HCEC 1CT (cell line): Measurements from ENCODE around the gene ZSWIM2.
"Not testable (repeated sequence)": the region's sequence is repeated elsewhere in the genome, so short reads cannot be mapped to it uniquely, and the experiment has no call there.

Experiments used
- DNase-seq: peaks from one replicate; pipeline ENCODE4 v3.0.0-alpha.2; 2017

ZSWIM2 gene

GRCh38 chr2:186848873-186849578, at the start of gene ZSWIM2:
Gene ZSWIM2, minus strand, starts transcription at chr2:186849170. Its CDS starts 40 bp downstream, at chr2:186849130.
- DNase-seq, result peak; percentile 85

- not testable (repeated sequence) for DNase-seq
Measured at GRCh38 chr2:186896220-186896619, 47.2 kb upstream of the ZSWIM2 start.

GRCh38 chr2:186895451-186895850, 46.5 kb upstream of the ZSWIM2 start:
- no peak for DNase-seq

GRCh38 chr2:186894478-186894877, 45.5 kb upstream of the ZSWIM2 start:
- DNase-seq, result no peak

GRCh38 chr2:186892821-186893220, 43.9 kb upstream of the ZSWIM2 start:
- DNase-seq, result no peak

DNA sequence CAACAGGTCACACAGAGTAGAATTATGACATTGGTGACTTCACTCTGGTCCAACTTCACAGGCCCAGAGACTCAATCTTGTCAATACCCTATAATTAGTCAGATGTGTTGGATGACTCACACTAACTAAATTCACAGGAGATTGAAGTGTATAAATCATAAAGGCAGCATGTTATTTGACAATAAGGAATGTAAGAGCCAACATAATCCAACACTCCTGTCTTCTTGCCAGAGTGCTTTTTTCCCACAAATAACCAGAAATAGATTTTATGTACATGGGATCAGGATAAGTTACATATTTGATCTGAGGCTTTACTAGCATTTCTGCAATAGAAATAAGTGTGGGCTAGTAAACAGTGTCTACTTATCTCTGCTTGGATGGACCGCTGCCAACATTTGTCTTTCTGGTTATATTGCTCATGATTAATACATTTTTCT, 42.2 kb upstream of the ZSWIM2 start:
- DNase-seq, result peak; percentile 76

DNA sequence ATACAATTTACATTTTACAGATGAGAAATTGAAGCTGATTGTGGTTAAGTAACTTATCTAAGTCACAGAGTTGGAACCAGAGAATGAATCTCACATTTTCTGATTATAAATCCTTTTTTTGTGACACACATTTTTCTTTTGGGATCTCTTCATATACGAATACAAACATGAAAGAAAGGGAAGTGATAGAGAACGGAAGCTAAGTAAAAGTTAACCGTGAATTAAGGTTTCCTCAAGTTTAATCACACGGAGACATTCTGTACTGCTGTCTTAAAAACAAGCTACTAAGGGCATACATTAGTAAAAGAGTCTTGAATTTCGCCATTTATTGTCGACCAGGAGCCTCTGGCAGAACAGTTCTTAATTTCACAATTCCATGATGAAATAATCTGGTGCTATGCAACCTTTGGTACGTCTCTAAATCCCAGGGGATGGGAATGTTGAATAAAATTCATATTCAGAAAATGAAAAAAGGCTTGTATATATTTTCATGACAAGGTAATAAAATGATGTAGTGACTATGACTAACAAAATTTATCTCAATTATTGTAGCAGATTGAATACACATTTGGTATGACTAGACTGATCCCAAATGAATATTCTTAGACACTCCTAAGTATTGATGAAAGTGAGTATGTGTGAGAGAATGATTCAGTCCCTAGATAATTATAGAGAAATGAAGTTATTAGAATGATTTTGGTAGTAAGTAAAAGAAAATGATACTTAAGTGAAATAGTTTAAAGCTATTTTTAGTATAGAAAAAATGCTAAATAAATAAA, 40.3 kb upstream of the ZSWIM2 start:
- no peak for DNase-seq

DNA sequence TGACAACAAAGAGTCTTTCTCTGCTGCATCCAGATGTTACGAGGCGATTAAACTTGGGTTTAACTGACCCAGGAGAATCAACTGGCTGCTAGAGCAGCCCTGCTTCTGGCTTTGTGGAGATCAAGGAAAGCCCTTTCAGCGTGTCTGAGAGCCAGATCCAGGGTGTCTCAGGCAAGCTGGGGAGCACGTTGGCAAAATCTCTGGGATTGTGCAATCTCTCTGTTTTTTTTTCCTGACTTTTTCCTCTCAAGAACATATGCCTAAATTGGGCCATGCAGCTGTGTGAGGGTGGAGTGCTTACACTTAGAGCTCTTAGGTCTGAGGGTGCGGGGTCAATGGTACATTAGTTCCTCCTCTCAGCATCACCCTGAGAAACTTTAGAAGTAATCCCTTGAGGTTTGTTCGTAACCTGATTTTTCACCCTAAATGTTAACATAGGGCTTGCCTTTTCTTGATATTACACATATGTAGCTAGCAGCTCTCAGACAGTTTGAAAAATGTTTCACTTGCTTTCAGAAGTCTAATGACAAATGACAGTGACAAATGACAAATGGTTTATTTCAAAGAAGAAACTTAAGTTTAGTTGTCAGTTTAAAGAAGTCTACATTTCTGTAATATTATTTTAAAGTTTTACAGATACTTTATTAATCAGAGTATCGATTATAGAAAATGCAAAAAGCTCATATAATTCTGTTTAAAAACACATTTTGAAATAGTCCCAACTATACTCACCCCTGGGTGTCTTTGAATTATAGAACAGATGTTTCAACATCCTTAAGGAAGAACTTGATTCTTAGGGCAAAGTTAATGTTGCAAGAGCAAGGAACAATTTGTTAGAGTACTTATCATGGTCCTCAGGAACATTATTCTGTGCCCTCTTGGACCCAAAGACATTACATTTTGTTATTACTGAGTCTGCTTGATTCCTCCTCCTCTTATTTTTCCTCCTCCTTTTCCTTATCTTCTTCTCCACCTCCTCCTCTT, 38.4 kb upstream of the ZSWIM2 start:
- peak; percentile 73 for DNase-seq

- no peak for DNase-seq
Measured at GRCh38 chr2:186884587-186884986, 35.6 kb upstream of the ZSWIM2 start.

DNA sequence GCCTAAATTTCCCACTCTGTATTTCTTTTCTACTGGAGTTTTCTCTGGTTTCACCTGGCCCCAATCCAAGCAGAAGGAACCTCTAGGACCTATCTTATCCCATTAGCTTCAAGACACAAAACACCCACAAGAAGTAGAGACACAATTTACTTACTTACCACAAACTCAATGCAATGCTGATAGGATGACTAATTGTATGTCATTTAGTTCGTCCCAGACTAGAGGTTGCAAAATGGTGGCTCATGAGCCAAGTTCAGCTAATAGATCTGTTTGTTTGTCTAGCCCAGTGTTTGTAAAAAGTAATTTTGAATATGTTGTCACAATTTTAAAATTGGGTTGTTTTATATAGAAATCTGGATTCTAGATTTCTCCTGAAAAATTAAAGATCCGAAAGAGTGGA, 34.7 kb upstream of the ZSWIM2 start:
- peak; percentile 28 for DNase-seq

DNA sequence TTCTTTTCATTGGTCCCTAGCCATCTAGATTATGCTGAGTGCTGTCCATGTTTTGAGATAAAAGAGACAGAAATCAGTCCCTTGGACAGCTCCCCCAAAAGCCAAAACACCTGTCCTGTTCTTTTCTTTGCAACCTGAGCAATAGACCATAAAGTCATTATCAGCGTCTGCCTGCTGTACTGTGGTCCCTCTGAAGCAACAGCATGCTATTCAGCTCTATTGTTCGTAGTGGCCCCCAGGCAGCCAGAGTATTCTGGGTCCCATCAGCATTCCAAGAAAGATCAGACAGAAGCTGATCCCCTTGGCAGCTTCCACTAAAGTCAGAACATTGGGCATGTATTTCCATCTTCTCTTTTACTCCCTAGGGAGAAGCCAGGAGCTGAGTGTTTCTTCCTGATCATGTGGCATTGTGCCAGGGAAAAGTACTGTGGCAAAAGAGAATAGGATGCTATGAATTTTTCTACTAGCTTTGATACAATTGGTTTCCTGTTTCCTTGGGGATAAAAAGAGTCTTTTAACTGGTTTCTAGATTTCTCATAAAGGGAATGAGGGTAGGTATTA, 33.6 kb upstream of the ZSWIM2 start:
- no peak for DNase-seq

GRCh38 chr2:186881660-186882059, 32.7 kb upstream of the ZSWIM2 start:
- no peak for DNase-seq

DNA sequence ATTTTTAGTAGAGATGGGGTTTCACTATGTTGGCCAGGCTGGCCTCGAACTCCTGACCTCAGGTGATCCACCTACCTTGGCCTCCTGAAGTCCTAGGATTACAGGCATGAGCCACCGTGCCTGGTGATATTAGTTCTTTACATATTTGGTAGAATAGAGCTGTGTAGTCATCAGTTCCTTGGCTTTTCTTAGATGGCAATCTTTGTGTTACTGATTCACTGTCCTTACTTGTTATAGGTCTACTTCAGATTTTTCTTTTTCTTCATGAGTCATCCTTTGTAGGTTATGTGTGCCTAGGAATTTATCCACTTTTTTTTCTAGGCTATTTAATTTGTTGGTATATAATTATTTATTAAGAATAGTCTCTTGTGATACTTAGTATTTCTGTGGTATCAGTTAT, 30.3 kb upstream of the ZSWIM2 start:
- no peak for DNase-seq

GRCh38 chr2:186874713-186875112, 25.7 kb upstream of the ZSWIM2 start:
- DNase-seq, result no peak

GRCh38 chr2:186871881-186872280, 22.9 kb upstream of the ZSWIM2 start:
- no peak for DNase-seq

GRCh38 chr2:186868344-186868743, 19.4 kb upstream of the ZSWIM2 start:
- DNase-seq, result no peak

DNA sequence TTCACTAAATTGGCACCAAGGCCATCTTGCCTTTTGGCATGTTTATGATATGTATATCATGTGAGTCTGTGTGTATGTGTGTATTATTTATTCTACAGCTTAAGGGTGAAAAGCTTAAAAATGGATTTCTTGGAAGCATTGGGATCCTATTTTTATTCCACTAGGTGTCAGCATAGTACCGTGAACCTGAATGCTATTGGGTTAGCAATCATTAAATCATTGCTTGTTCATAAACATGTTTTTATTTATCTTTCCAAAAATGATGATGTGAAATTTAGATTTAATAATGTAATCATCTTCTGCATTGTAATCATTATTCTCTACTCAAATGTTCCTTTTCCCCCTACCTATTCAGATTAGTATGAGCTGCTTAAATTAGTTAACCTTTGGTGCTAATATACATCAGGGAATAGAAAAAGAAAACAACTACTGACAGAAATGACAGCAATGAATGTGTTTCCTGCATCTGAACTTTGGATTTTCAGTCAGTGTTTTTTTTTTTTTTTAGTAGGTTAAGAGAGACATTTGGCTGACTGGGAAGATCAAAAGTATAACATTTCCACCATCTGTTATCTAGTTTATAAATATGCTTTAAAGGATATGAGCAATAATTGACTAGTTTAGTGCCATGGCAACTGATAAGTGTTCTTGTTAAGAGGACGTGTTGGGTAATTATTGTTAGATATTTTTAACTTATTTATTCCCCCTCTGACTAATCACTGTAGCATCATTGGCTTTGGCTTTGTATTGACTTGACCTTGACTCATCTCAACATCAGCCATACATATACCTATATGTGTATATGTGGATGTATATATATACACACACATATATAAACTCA, 14.1 kb upstream of the ZSWIM2 start:
- peak; percentile 88 for DNase-seq

DNA sequence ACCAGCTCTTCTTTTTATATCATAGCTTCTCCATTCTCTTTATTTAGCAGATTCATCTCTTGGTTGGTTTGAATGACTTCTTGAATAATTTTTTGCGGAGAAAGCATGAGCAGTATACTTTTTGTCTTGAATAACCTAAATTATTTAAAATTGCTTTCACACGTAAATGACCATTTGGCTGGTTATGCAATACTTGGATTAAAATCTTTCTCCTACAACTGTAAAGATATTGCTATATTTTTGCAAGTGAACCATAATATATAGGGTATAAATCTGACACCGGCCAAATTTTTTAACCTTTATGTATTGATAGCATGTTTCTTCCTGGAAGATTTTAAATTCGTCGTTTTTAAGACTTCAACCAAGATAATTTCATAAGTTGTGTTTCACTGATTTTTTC, 6.2 kb upstream of the ZSWIM2 start:
- no peak for DNase-seq

- DNase-seq, result peak; percentile 13
Measured at GRCh38 chr2:186853951-186854350, 5.0 kb upstream of the ZSWIM2 start.

- DNase-seq, result no peak
Measured at GRCh38 chr2:186852508-186852907, 3.5 kb upstream of the ZSWIM2 start.

DNA sequence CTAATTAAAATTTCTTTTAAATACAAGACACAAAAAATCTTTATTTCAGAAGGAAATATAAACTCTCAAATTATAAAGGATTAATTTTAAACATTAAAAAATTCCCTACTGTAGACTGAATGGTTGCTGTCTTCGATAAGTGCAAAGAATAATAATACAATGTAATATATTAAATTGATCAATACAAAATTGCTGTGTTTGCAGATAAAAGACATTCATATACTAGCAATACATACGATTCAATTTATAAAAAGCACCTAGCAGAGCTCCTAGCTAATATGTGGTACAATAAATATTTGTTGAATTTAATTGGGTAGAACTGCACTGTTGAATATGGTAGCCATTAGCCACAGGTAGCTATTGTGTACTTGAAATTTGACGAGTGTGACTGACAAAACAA, 6.6 kb downstream of the ZSWIM2 start:
- no peak for DNase-seq

- DNase-seq, result peak; percentile 90
Measured at GRCh38 chr2:186841940-186842339, 7.0 kb downstream of the ZSWIM2 start.
